Transverse colon (tissue), 4 donors: ENCODE data around the gene GCA.

Experiments used
- POLR2A ChIP-seq: fragments of 450-650 bp; IDR thresholded peaks from one replicate; pipeline ENCODE4 v1.6.1; 2016; ENCODE audit warnings: antibody characterized with exemption, mild to moderate bottlenecking, moderate library complexity
- POLR2AphosphoS5 ChIP-seq, 3 donors: sonication (generic); formaldehyde crosslinking; IDR thresholded peaks; one replicate each; pipeline ENCODE4 v1.6.1; 2016; ENCODE audit warnings: antibody characterized with exemption in 3 of 3
- TF ChIP-seq, protein P1 (sequence below), 5 experiments: fragments of 200-600 bp in 3 of 5; fragments of 450-650 bp in 2 of 5; sonication (generic) in 3 of 5; IDR thresholded peaks; 1 replicate in 2 of 5; 2 replicates in 3 of 5; pipeline ENCODE4 v1.5.1; 2016 to 2017; ENCODE audit warnings: antibody characterized with exemption in 5 of 5, inconsistent platforms in 3 of 5, mild to moderate bottlenecking in 2 of 5, moderate library complexity in 1 of 5

DNA sequence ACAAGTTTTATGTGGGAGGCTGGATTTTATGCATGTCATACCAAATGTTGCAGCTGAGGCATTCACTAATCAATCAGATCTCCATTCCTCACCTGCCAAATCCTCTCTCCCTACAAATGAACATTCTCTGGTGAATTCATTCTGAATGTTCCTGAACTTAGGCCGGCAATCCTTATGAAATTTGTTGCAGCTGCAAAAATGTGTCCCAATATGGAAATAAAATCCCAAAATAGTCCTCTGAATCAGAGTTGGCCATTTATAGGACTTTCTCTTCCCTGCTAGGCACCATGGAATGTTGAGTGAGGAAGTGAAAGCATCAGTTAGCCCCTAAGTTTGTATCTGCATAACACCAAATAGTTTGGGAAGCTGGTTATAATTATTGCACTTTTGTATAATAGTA, 25.6 kb downstream of the GCA start:
- TF ChIP-seq, protein P1, sequence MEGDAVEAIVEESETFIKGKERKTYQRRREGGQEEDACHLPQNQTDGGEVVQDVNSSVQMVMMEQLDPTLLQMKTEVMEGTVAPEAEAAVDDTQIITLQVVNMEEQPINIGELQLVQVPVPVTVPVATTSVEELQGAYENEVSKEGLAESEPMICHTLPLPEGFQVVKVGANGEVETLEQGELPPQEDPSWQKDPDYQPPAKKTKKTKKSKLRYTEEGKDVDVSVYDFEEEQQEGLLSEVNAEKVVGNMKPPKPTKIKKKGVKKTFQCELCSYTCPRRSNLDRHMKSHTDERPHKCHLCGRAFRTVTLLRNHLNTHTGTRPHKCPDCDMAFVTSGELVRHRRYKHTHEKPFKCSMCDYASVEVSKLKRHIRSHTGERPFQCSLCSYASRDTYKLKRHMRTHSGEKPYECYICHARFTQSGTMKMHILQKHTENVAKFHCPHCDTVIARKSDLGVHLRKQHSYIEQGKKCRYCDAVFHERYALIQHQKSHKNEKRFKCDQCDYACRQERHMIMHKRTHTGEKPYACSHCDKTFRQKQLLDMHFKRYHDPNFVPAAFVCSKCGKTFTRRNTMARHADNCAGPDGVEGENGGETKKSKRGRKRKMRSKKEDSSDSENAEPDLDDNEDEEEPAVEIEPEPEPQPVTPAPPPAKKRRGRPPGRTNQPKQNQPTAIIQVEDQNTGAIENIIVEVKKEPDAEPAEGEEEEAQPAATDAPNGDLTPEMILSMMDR (IDR thresholded peaks at IDR 0.05) = no peak
- TF ChIP-seq POLR2A (no peak), POLR2AphosphoS5 (IDR thresholded peaks at IDR 0.05) (no peak)
